Large intestine (tissue), 3 donors: ENCODE data around the gene UBASH3A. TPM values are rescaled to one million over a fixed set of nuclear protein-coding genes. Genes with fewer than 3 reads are reported as not detected.

ENCODE experiments used
- DNase-seq, 2 donors: peaks; one replicate each; pipeline versions ENCODE4 v3.0.0 to v3.0.0-alpha.2; 2013
- H3K27ac ChIP-seq: one replicate; pipeline ENCODE4 v1.5.1; 2013; ENCODE audit warnings: low read length
- H3K27me3 ChIP-seq: 2 replicates; pipeline ENCODE4 v1.6.1; 2013; ENCODE audit warnings: low read length; ENCODE audit not compliant: control insufficient read depth, insufficient read depth
- H3K36me3 ChIP-seq: 2 replicates; pipeline ENCODE4 v1.6.1; 2013; ENCODE audit warnings: low read length; ENCODE audit not compliant: control insufficient read depth, insufficient read depth
- H3K4me1 ChIP-seq: one replicate; pipeline ENCODE4 v1.6.1; 2013; ENCODE audit warnings: low read length; ENCODE audit not compliant: control insufficient read depth, insufficient read depth
- H3K4me3 ChIP-seq: one replicate; pipeline ENCODE4 v1.5.1; 2013; ENCODE audit warnings: low read length
- H3K9me3 ChIP-seq: one replicate; pipeline ENCODE4 v1.6.1; 2013; ENCODE audit warnings: mild to moderate bottlenecking, low read depth, low read length, moderate library complexity; ENCODE audit not compliant: control insufficient read depth
- WGBS: methylation state at CpG from one replicate; pipeline ENCODE4 v1.1.5; 2013; ENCODE audit warnings: low lambda C conversion rate; ENCODE audit not compliant: insufficient coverage; 5-methylcytosine and 5-hydroxymethylcytosine counted together
- polyA plus RNA-seq: library from polyadenylated mRNA; unstranded; fragments of 120-200 nt; gene quantifications from one replicate; pipeline ENCODE4 v1.2.1, GENCODE V29; 2013

UBASH3A gene
- polyA plus RNA-seq, 1 donor = 0.73 TPM

GRCh38 chr21:42374457-42374856, 29.2 kb upstream of the UBASH3A start:
- no peaks in the 10 kb centered on the region for H3K36me3 ChIP-seq
- no peak for DNase-seq
- no peak overlapping the region for H3K27ac ChIP-seq
- no peak overlapping the region for H3K4me3 ChIP-seq
- H3K27me3 ChIP-seq = no peaks in the 10 kb centered on the region
- WGBS = 95% methylated on average over 3 of the region's 7 CpGs
- peaks cover 10% of the 10 kb centered on the region for H3K4me1 ChIP-seq
- no peaks in the 10 kb centered on the region for H3K9me3 ChIP-seq

GRCh38 chr21:42374864-42375499, 28.7 kb upstream of the UBASH3A start:
- Histone ChIP-seq H3K27ac (no peak overlapping the region), H3K27me3 (no peaks in the 10 kb centered on the region), H3K36me3 (no peaks in the 10 kb centered on the region), H3K9me3 (no peaks in the 10 kb centered on the region), H3K4me3 (no peak overlapping the region), H3K4me1 (peaks cover 10% of the 10 kb centered on the region)
- no CpG with 5 or more reads among the region's 23 CpGs for WGBS
- no peak for DNase-seq

- no peak overlapping the region for H3K4me3 ChIP-seq
- no peaks in the 10 kb centered on the region for H3K27me3 ChIP-seq
- DNase-seq = peak in 1 of 2 donors; percentile 33
Measured at GRCh38 chr21:42375506-42375905, 28.2 kb upstream of the UBASH3A start.

DNA sequence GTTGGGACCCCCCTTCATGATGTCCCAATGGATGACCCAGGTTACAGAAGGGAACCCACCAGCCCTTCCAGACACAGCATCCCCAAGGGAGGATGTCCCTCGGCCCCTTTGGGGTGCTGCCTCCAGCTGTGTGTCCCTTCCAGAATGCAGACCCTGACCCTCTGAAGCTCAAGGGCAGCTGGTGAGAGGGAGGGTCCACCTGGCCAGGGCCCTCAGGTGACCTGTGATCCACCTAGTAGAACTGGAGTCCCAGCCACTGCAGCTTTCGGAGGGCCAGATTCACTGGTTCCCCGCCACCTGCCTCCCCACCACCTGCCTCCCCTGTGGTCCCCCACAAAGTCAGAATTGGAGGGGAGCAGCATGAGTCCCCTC, 27.8 kb upstream of the UBASH3A start:
- Histone ChIP-seq H3K27ac (no peak overlapping the region), H3K4me1 (peaks cover 10% of the 10 kb centered on the region), H3K36me3 (no peaks in the 10 kb centered on the region), H3K27me3 (no peaks in the 10 kb centered on the region), H3K9me3 (no peaks in the 10 kb centered on the region), H3K4me3 (no peak overlapping the region)
- no peak for DNase-seq
- WGBS = no CpG with 5 or more reads among the region's 3 CpGs

More at GRCh38 chr21:42375506-42375905, 28.2 kb upstream of the UBASH3A start:
- H3K27ac ChIP-seq = no peak overlapping the region
- no CpG with 5 or more reads among the region's 11 CpGs for WGBS
- H3K36me3 ChIP-seq = no peaks in the 10 kb centered on the region
- H3K9me3 ChIP-seq = no peaks in the 10 kb centered on the region
- H3K4me1 ChIP-seq = peaks cover 10% of the 10 kb centered on the region

- no peaks in the 10 kb centered on the region for H3K27me3 ChIP-seq
- no peak overlapping the region for H3K4me3 ChIP-seq
- no peaks in the 10 kb centered on the region for H3K9me3 ChIP-seq
- no peak overlapping the region for H3K27ac ChIP-seq
- H3K36me3 ChIP-seq = no peaks in the 10 kb centered on the region
- peak in 1 of 2 donors; percentile 38 for DNase-seq
- H3K4me1 ChIP-seq = peaks cover 10% of the 10 kb centered on the region
- no CpG with 5 or more reads among the region's 32 CpGs for whole genome bisulfite sequencing
Measured at GRCh38 chr21:42376338-42376982, 27.2 kb upstream of the UBASH3A start.

- Histone ChIP-seq H3K27me3 (no peaks in the 10 kb centered on the region), H3K4me1 (peaks cover 10% of the 10 kb centered on the region), H3K4me3 (no peak overlapping the region), H3K36me3 (no peaks in the 10 kb centered on the region), H3K9me3 (no peaks in the 10 kb centered on the region), H3K27ac (no peak overlapping the region)
- DNase-seq = no peak
- no CpG with 5 or more reads among the region's 24 CpGs for WGBS
Measured at GRCh38 chr21:42377211-42377950, 26.3 kb upstream of the UBASH3A start.

DNA sequence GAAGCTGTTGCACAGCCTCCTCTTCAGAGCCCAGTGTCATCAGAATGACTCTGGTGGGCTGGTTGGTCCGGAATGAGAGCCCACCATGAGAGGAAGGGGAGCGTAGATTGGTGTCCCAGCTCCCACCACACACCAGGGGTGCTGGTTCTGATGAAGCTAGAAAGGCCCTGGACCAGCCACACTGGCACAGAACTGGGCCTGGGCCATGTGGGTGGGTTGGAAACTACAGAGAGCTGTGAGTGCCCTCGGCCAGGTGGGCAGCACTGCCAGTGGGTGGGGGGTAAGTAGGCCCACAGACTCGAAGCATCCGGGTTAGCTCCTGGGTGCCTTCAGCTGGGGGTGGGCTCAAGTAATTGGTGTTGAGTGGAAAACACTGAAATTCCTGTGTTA, 25.8 kb upstream of the UBASH3A start:
- no peaks in the 10 kb centered on the region for H3K27me3 ChIP-seq
- no peaks in the 10 kb centered on the region for H3K36me3 ChIP-seq
- peaks cover 10% of the 10 kb centered on the region for H3K4me1 ChIP-seq
- no CpG with 5 or more reads among the region's 5 CpGs for WGBS
- no peaks in the 10 kb centered on the region for H3K9me3 ChIP-seq
- no peak overlapping the region for H3K27ac ChIP-seq
- no peak for DNase-seq
- H3K4me3 ChIP-seq = no peak overlapping the region

DNA sequence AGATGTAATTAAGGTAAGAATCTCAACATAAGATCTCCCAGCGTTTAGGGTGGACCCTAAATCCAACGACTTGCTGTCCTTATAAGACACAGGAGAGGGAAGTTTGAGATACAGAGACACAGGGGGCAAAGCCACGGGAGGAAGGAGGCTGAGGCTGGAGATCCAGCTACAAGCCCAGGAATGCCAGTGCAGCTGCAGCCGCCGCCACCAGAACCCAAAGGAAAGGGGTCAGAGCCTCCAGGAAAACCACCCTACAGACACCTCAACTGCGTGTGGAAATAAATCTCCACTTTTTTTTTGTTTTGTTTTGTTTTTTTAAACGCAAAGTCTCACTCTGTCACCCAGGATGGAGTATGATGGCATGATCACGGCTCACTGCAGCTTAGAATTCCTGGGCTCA, 25.3 kb upstream of the UBASH3A start:
- Histone ChIP-seq H3K27me3 (no peaks in the 10 kb centered on the region), H3K9me3 (no peaks in the 10 kb centered on the region), H3K4me3 (no peak overlapping the region), H3K27ac (no peak overlapping the region), H3K36me3 (no peaks in the 10 kb centered on the region), H3K4me1 (peaks cover 14% of the 10 kb centered on the region)
- no CpG with 5 or more reads among the region's 8 CpGs for WGBS
- DNase-seq = no peak

DNA sequence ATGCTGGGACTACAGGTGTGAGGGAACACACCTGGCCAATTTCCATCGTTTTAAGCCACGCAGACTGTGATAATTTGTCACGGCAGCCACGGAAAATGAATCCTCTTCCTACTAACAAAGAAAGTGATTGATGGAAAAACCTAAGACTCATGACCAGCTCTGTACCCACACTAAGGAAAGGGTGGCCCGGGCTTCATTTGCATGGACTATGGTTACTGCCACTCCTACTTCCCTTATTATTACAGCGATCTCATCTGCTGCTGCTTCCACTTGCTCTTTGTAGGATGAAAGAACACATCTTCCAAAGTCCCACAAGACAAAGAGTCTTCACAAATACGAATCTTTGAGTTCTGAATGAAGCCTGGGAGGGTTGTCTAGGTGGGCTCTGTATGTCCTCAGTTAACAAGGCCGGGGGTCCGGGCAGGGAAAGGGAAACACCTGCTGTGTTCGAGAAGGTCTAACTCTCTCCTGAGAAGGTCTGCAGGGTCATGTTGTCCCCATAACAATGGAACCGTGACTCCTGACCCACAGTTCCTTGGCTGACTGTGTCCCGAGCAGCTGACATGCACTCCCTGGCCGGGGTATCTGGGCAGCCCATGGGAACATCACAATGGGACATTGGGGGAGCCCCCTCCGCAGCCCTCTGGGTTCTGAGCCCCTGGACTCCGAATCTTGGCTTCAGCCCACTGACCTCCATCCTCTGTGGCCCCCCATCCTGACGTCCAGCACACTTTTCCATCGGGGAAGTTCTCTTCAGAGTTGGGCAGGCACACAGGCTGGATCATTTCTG, 24.1 kb upstream of the UBASH3A start:
- Histone ChIP-seq H3K27me3 (no peaks in the 10 kb centered on the region), H3K4me3 (no peak overlapping the region), H3K27ac (no peak overlapping the region), H3K4me1 (peaks cover 25% of the 10 kb centered on the region), H3K9me3 (no peaks in the 10 kb centered on the region), H3K36me3 (no peaks in the 10 kb centered on the region)
- no peak for DNase-seq
- 80% methylated on average over 1 of the region's 17 CpGs for WGBS

DNA sequence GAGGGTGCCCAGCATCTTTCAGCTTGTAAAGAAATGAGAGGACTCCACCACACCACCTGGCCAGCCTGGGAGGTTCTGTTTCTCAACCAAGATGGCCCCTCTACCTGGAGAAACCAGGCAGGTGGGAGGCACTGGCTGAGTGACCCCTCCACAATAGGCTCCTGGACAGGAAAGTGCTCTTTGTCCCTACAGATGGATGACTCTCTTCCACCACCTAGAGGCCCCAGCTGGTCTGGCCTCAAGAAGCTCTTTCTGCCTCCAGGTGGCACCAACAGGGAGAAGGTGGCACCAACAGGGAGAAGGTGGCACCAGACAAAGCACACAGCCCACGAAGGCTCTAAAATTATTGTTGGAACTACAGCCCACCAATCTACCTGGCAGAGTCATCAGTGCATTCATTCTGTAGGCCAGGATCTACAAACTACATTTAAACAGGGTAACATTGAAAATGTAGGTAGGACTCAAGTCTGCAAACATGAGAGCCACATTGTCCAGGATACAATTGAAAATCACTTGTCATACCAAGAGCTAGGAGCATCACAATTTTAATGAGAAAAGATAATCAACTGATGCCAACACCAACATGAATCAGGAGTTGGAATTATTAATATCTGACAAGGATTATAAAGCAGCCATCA, 22.2 kb upstream of the UBASH3A start:
- Histone ChIP-seq H3K9me3 (no peaks in the 10 kb centered on the region), H3K27ac (no peak overlapping the region), H3K4me1 (peaks cover 33% of the 10 kb centered on the region), H3K36me3 (no peaks in the 10 kb centered on the region), H3K4me3 (no peak overlapping the region), H3K27me3 (no peaks in the 10 kb centered on the region)
- DNase-seq = peak; percentile 60 to 62
- WGBS = no CpG with 5 or more reads among the region's 1 CpG
